Measurements from ENCODE around the gene ADH6.

- no peak for TF ChIP-seq POLR2A (IDR thresholded peaks at IDR 0.05; ENCODE audit: control extremely low read depth in 1 of 2, low read depth in 2 of 2, low read length in 2 of 2)
- TF ChIP-seq SIN3A (conservative IDR thresholded peaks at IDR 0.05 in 1 of 2, IDR thresholded peaks at IDR 0.05 in 1 of 2; ENCODE audit: low read depth in 1 of 2, low read length in 2 of 2) = no peak
- no peak for TF ChIP-seq CEBPB (IDR thresholded peaks at IDR 0.05; ENCODE audit: low read depth, low read length)
Measured at GRCh38 chr4:99201690-99202089, 17.4 kb downstream of the ADH6 start.
